ENCODE measurements around the gene HBS1L. TPM values are rescaled to one million over a fixed set of nuclear protein-coding genes. Genes with fewer than 3 reads are reported as not detected.

The HBS1L gene
- total and polyA plus RNA-seq, 2 of the 4 experiments (the other 2 are of a cell fraction): 45.1 to 120 TPM

DNA sequence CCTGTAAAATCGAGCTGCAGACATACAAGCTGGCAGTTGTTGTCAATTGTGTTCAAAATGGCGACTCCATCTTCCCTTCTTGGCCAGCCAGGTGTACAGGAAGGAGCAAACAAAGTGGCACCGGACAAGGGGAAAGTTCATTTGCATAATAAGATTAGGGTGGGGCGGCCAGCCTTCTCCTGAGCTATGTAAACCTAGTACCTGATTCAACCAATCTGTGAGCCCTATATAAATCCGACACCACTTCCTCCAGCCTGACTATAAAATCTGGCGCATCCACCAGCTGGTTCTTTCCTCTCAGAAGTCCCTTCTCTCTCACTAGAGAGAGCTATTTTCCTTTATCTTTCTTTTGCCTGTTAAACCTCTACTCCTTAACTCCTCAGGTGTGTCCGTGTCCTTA is 8.1 kb upstream of the HBS1L start:
- Histone ChIP-seq H2BK20ac (ENCODE audit: low read depth, low read length) (no peak overlapping the region), H4K91ac (ENCODE audit: insufficient read depth, low read depth, low read length) (no peak overlapping the region), H3K36me3 (ENCODE audit: control insufficient read depth, insufficient read depth, low read length) (no peaks in the 10 kb centered on the region), H4K5ac (ENCODE audit: low read depth, low read length) (no peak overlapping the region), H3K4me3 (ENCODE audit: insufficient read depth, low read depth, low read length) (no peak overlapping the region), H4K8ac (ENCODE audit: low read depth in 2 of 2, low read length in 2 of 2) (no peak overlapping the region), H3K18ac (ENCODE audit: low read depth, low read length) (no peak overlapping the region), H2BK5ac (ENCODE audit: low read depth, low read length, poor library complexity, severe bottlenecking) (no peak overlapping the region), H3K9ac (ENCODE audit: low read depth, low read length) (no peak overlapping the region), H2AK5ac (ENCODE audit: low read depth, low read length) (no peak overlapping the region), H3K56ac (ENCODE audit: extremely low read depth, insufficient read depth, low read length) (no peak overlapping the region), H2AK9ac (replicated peaks; ENCODE audit: low read depth, low read length, poor library complexity) (no peak overlapping the region), H3K79me1 (ENCODE audit: low read depth in 1 of 2, low read length in 2 of 2) (no peaks in the 10 kb centered on the region), H3K14ac (replicated peaks; ENCODE audit: low read depth, low read length) (no peak overlapping the region), H3K27ac (ENCODE audit: insufficient read depth, low read length) (no peak overlapping the region), H4K20me1 (ENCODE audit: insufficient read depth, low read length) (no peaks in the 10 kb centered on the region), H3K4me2 (ENCODE audit: low read depth, low read length) (no peak overlapping the region), H3K27me3 (ENCODE audit: control insufficient read depth, insufficient read depth, low read length) (peaks cover 9% of the 10 kb centered on the region), H3K9me3 (ENCODE audit: control insufficient read depth, insufficient read depth, low read length) (no peaks in the 10 kb centered on the region), H2BK120ac (ENCODE audit: low read depth, low read length) (no peak overlapping the region), H2AFZ (replicated peaks; ENCODE audit: low read length, poor library complexity) (no peak overlapping the region), H3K9me1 (ENCODE audit: insufficient read depth, low read length) (no peaks in the 10 kb centered on the region), H3K4me1 (ENCODE audit: control insufficient read depth, insufficient read depth, low read length) (no peaks in the 10 kb centered on the region), H3K23ac (ENCODE audit: low read depth, low read length) (no peak overlapping the region), H2BK15ac (ENCODE audit: low read depth, low read length) (no peak overlapping the region), H3K4ac (ENCODE audit: low read depth, low read length) (no peak overlapping the region)
- TF ChIP-seq RCOR1 (IDR thresholded peaks at IDR 0.05; ENCODE audit: insufficient replicate concordance, low read length): no peak
- no peak for TF ChIP-seq MXI1 (IDR thresholded peaks at IDR 0.05; ENCODE audit: borderline replicate concordance, low read depth, low read length)
- no peak for TF ChIP-seq POLR2A (IDR thresholded peaks at IDR 0.05; ENCODE audit: low read depth, low read length)
- no peak for TF ChIP-seq ELK1 (IDR thresholded peaks at IDR 0.05; ENCODE audit: borderline replicate concordance, low read depth, low read length)
- TF ChIP-seq, protein P1, sequence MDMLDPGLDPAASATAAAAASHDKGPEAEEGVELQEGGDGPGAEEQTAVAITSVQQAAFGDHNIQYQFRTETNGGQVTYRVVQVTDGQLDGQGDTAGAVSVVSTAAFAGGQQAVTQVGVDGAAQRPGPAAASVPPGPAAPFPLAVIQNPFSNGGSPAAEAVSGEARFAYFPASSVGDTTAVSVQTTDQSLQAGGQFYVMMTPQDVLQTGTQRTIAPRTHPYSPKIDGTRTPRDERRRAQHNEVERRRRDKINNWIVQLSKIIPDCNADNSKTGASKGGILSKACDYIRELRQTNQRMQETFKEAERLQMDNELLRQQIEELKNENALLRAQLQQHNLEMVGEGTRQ (IDR thresholded peaks at IDR 0.05; ENCODE audit: low read depth, low read length): no peak
- no peak for TF ChIP-seq NFE2L2 (IDR thresholded peaks at IDR 0.05; ENCODE audit: low read depth, low read length)
- no peak for TF ChIP-seq MAFK (IDR thresholded peaks at IDR 0.05; ENCODE audit: low read depth, low read length)
- no peak for TF ChIP-seq RFX5 (IDR thresholded peaks at IDR 0.05; ENCODE audit: low read depth, low read length)
- TF ChIP-seq SMC3 (IDR thresholded peaks at IDR 0.05; ENCODE audit: low read depth, low read length): no peak
- TF ChIP-seq FOS (IDR thresholded peaks at IDR 0.05; ENCODE audit: low read depth, low read length): no peak
- TF ChIP-seq CHD1 (IDR thresholded peaks at IDR 0.05; ENCODE audit: low read depth, low read length): no peak
- no TSS peak for BruUV-seq (replicated peaks)
- dilution Hi-C loops (cut with HindIII; ENCODE audit: low sequenced_read_pairs, unreplicated experiment) (no loop called here), intact Hi-C loops (cut with micrococcal nuclease) (no loop called here), in situ Hi-C loops (cut with MboI; ENCODE audit: low sequenced_read_pairs) (no loop called here)
- CTCF ChIA-PET: no interaction called here
- DNase-seq (no peak), ATAC-seq (ENCODE audit: low read depth) (no peak)
- POLR2A ChIA-PET (ENCODE audit: unreplicated experiment): no interaction called here
- no CpG with 5 or more reads among the region's 7 CpGs for WGBS, 2 experiments (ENCODE audit: extremely low coverage in 2 of 2, insufficient read length in 1 of 2)

Measured in IMR-90 (cell line).